Measurements from ENCODE around the gene ZSCAN5C.

DNA sequence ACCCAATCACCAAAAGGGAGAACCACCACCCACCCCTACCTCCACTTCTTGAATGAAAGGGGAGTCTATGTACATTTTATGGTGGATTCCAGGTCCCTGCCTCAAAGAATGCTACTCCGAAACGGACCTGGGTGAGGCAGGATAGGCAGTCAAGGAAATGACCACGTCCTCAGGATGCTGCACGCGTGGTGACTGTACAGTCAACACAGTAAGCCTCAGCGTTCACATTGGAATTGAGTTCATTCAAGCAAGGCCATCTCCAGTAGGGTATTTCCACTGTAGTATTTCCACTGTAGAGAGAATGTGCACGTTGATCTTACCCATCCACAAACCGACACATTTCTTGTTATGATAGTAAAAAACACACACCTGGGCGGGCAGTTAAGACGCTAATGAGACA lies 16.9 kb downstream of the ZSCAN5C start:
- TF ChIP-seq, protein P1, sequence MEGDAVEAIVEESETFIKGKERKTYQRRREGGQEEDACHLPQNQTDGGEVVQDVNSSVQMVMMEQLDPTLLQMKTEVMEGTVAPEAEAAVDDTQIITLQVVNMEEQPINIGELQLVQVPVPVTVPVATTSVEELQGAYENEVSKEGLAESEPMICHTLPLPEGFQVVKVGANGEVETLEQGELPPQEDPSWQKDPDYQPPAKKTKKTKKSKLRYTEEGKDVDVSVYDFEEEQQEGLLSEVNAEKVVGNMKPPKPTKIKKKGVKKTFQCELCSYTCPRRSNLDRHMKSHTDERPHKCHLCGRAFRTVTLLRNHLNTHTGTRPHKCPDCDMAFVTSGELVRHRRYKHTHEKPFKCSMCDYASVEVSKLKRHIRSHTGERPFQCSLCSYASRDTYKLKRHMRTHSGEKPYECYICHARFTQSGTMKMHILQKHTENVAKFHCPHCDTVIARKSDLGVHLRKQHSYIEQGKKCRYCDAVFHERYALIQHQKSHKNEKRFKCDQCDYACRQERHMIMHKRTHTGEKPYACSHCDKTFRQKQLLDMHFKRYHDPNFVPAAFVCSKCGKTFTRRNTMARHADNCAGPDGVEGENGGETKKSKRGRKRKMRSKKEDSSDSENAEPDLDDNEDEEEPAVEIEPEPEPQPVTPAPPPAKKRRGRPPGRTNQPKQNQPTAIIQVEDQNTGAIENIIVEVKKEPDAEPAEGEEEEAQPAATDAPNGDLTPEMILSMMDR (IDR thresholded peaks at IDR 0.05), result no peak
- TF ChIP-seq EZH2 (IDR thresholded peaks at IDR 0.05; ENCODE audit: borderline replicate concordance, insufficient read depth, low read depth, low read length, poor library complexity, severe bottlenecking), result no peak

Measured in B cell (primary cell).